Naive thymus-derived CD8-positive, alpha-beta T cell (primary cell): Measurements from ENCODE around the gene MGP. TPM values are rescaled to one million over a fixed set of nuclear protein-coding genes. Genes with fewer than 3 reads are reported as not detected.

ENCODE experiments used
- ATAC-seq, 2 donors: fragments of 150-1000 bp; cut with Tn5 transposase in 1 of 2; sonication (Bioruptor Pico), chemical (Tn5 transposase) in 1 of 2; 1 replicate in 1 of 2; 2 replicates in 1 of 2; pipeline ENCODE4 v1.10.0; 2021; ENCODE audit warnings: mild to moderate bottlenecking in 2 of 2, moderate library complexity in 2 of 2
- POLR2A ChIA-PET: fragments of 350-600 bp; sonication (Branson Sonifier 250); formaldehyde crosslinking; loops from one replicate; lab custom pipeline; 2021; ENCODE audit warnings: antibody characterized with exemption; lab: Charles Lee
- DNase-seq, 10 donors: peaks; one replicate each; pipeline versions ENCODE4 v3.0.0 to v3.0.0-alpha.2; 2020 to 2022
- H3K27ac Mint-ChIP-seq, 10 donors: one replicate each; pipeline ENCODE4 v1.8.0; 2020 to 2022; ENCODE audit warnings: mild to moderate bottlenecking in 10 of 10, mixed read lengths in 10 of 10, moderate library complexity in 4 of 10, inconsistent platforms in 1 of 10
- H3K27me3 Mint-ChIP-seq, 5 donors: one replicate each; pipeline ENCODE4 v1.8.0; 2021 to 2022; ENCODE audit warnings: mixed read lengths in 5 of 5
- H3K36me3 Mint-ChIP-seq, 3 donors: one replicate each; pipeline ENCODE4 v1.8.0; 2020 to 2022; ENCODE audit warnings: mixed read lengths in 3 of 3, mild to moderate bottlenecking in 2 of 3, inconsistent platforms in 1 of 3
- H3K4me1 Mint-ChIP-seq, 4 donors: one replicate each; pipeline ENCODE4 v1.8.0; 2021 to 2022; ENCODE audit warnings: mixed read lengths in 4 of 4
- H3K4me3 Mint-ChIP-seq, 10 donors: one replicate each; pipeline ENCODE4 v1.8.0; 2020 to 2022; ENCODE audit warnings: mild to moderate bottlenecking in 10 of 10, mixed read lengths in 10 of 10, moderate library complexity in 6 of 10, inconsistent platforms in 1 of 10
- H3K9me3 Mint-ChIP-seq, 9 donors: one replicate each; pipeline ENCODE4 v1.8.0; 2020 to 2022; ENCODE audit warnings: mixed read lengths in 9 of 9, mild to moderate bottlenecking in 3 of 9, inconsistent platforms in 1 of 9, moderate library complexity in 1 of 9
- polyA plus RNA-seq, 3 donors: library from polyadenylated mRNA; unstranded; fragments of 300-500 nt; fragmentation: Illumina TruSeq; gene quantifications; one replicate each; pipeline ENCODE4 v1.2.3, GENCODE V29; 2021
- total RNA-seq, 8 experiments: library from RNA in 2 of 8; stranded (reverse) in 2 of 8; gene quantifications; one replicate each; pipeline ENCODE4 v1.2.3 and lab custom pipeline; 2021 to 2026

The MGP gene
- total and polyA plus RNA-seq, 5 experiments from 2014 or later: 0.14 to 4.1 (median 0.48) TPM

GRCh38 chr12:14852880-14853279, 32.8 kb downstream of the MGP start:
- peaks cover 0 to 8% (median 6%) of the 10 kb centered on the region in 4 donors for H3K4me1 Mint-ChIP-seq
- H3K27ac Mint-ChIP-seq: peak overlapping the region in 1 of 10 donors; percentile 86
- H3K27me3 Mint-ChIP-seq: no peaks in the 10 kb centered on the region
- peaks cover 0 to 12% (median 3%) of the 10 kb centered on the region in 9 donors for H3K9me3 Mint-ChIP-seq
- H3K4me3 Mint-ChIP-seq: no peak overlapping the region
- DNase-seq (no peak), ATAC-seq (no peak)
- H3K36me3 Mint-ChIP-seq: peaks cover 0 to 12% (median 0%) of the 10 kb centered on the region in 3 donors
- POLR2A ChIA-PET: no interaction called here

GRCh38 chr12:14850929-14851663, 34.6 kb downstream of the MGP start:
- no peak overlapping the region for H3K4me3 Mint-ChIP-seq
- H3K4me1 Mint-ChIP-seq: peaks cover 3 to 14% (median 7%) of the 10 kb centered on the region in 4 donors
- DNase-seq (no peak), ATAC-seq (no peak)
- peak overlapping the region in 2 of 10 donors; percentile 15 to 50 for H3K27ac Mint-ChIP-seq
- POLR2A ChIA-PET: interaction anchor here (0.7 to 0.8 kb wide), 3 partner anchors 23 to 527 kb away, joined by 3 to 4 read pairs (median 3); no protein-coding TSS in a partner anchor
- no peaks in the 10 kb centered on the region for H3K36me3 Mint-ChIP-seq
- H3K27me3 Mint-ChIP-seq: no peaks in the 10 kb centered on the region
- H3K9me3 Mint-ChIP-seq: no peaks in the 10 kb centered on the region

- DNase-seq (no peak), ATAC-seq (no peak)
- POLR2A ChIA-PET: interaction anchor here (1.1 kb wide), 1 partner anchor 75 kb away, joined by 3 read pairs; no protein-coding TSS in a partner anchor
- Mint-ChIP-seq H3K9me3 (no peaks in the 10 kb centered on the region), H3K36me3 (no peaks in the 10 kb centered on the region), H3K4me3 (no peak overlapping the region), H3K4me1 (peaks cover 6 to 23% (median 9%) of the 10 kb centered on the region in 4 donors), H3K27ac (no peak overlapping the region), H3K27me3 (no peaks in the 10 kb centered on the region)
These were observed 36.0 kb downstream of the MGP start for GRCh38 chr12:14849661-14850060.

GRCh38 chr12:14846876-14847580, 38.6 kb downstream of the MGP start:
- H3K27ac Mint-ChIP-seq: peak overlapping the region in 1 of 10 donors; percentile 80
- no peaks in the 10 kb centered on the region for H3K36me3 Mint-ChIP-seq
- H3K27me3 Mint-ChIP-seq: no peaks in the 10 kb centered on the region
- POLR2A ChIA-PET: interaction anchor here (1.2 to 3.1 kb wide), 3 partner anchors 115 to 148 kb away, joined by 3 to 31 read pairs (median 3); partner anchors contain the start of gene ARHGDIB
- H3K4me3 Mint-ChIP-seq: no peak overlapping the region
- no peak for DNase-seq
- peaks cover 6 to 23% (median 9%) of the 10 kb centered on the region in 4 donors for H3K4me1 Mint-ChIP-seq
- H3K9me3 Mint-ChIP-seq: no peaks in the 10 kb centered on the region
- ATAC-seq: no peak

- POLR2A ChIA-PET: interaction anchor here (0.7 to 3.1 kb wide), 2 partner anchors 116 to 149 kb away, joined by 3 to 31 read pairs; partner anchors contain the start of gene ARHGDIB
- H3K9me3 Mint-ChIP-seq: no peaks in the 10 kb centered on the region
- no peaks in the 10 kb centered on the region for H3K36me3 Mint-ChIP-seq
- peak overlapping the region in 2 of 10 donors; percentile 2 to 27 for H3K27ac Mint-ChIP-seq
- H3K4me3 Mint-ChIP-seq: no peak overlapping the region
- no peak for DNase-seq
- no peak for ATAC-seq
- H3K4me1 Mint-ChIP-seq: peaks cover 6 to 20% (median 8%) of the 10 kb centered on the region in 4 donors
- no peaks in the 10 kb centered on the region for H3K27me3 Mint-ChIP-seq
These were observed 39.5 kb downstream of the MGP start for GRCh38 chr12:14846042-14846587.

- peak; percentile 53 to 73 for ATAC-seq
- POLR2A ChIA-PET: interaction anchor here (0.7 to 3.1 kb wide), 2 partner anchors 116 to 150 kb away, joined by 3 to 31 read pairs; partner anchors contain the start of gene ARHGDIB
- no peaks in the 10 kb centered on the region for H3K9me3 Mint-ChIP-seq
- DNase-seq: peak in 9 of 10 donors; percentile 23 to 67 (median 49)
- H3K27me3 Mint-ChIP-seq: no peaks in the 10 kb centered on the region
- no peaks in the 10 kb centered on the region for H3K36me3 Mint-ChIP-seq
- H3K4me1 Mint-ChIP-seq: peaks cover 6 to 17% (median 8%) of the 10 kb centered on the region in 4 donors
- H3K4me3 Mint-ChIP-seq: peak overlapping the region in 8 of 10 donors; percentile 7 to 70 (median 52)
- H3K27ac Mint-ChIP-seq: peak overlapping the region in 8 of 10 donors; percentile 4 to 85 (median 69)
These were observed 40.3 kb downstream of the MGP start for GRCh38 chr12:14845350-14845750.

- POLR2A ChIA-PET: interaction anchor here (0.9 kb wide), 1 partner anchor 73 kb away, joined by 3 read pairs; a partner anchor contains a TSS
- Mint-ChIP-seq H3K27me3 (peaks cover 0 to 9% (median 5%) of the 10 kb centered on the region in 5 donors), H3K36me3 (peaks cover 0 to 3% (median 0%) of the 10 kb centered on the region in 3 donors), H3K4me1 (peaks cover 6 to 17% (median 8%) of the 10 kb centered on the region in 4 donors), H3K9me3 (no peaks in the 10 kb centered on the region), H3K4me3 (no peak overlapping the region), H3K27ac (no peak overlapping the region)
- ATAC-seq: no peak
- no peak for DNase-seq
These were observed 41.3 kb downstream of the MGP start for GRCh38 chr12:14844401-14844800.

GRCh38 chr12:14843425-14843887, 42.2 kb downstream of the MGP start, which contains the start of gene ART4:
Gene ART4, minus strand, starts transcription at chr12:14843526. Its CDS starts 413 bp downstream, at chr12:14843113.
- DNase-seq (no peak), ATAC-seq (no peak)
- Mint-ChIP-seq H3K4me3 (no peak within 1 kb of the TSS), H3K36me3 (peaks cover 0 to 6% (median 0%) of the 10 kb centered on the region in 3 donors), H3K9me3 (no peaks in the 10 kb centered on the region), H3K4me1 (peaks cover 6 to 17% (median 8%) of the 10 kb centered on the region in 4 donors), H3K27me3 (peaks cover 2 to 13% (median 10%) of the 10 kb centered on the region in 5 donors), H3K27ac (no peak within 1 kb of the TSS)
- POLR2A ChIA-PET: interaction anchor here (0.9 kb wide), 1 partner anchor 72 kb away, joined by 3 read pairs; a partner anchor contains a TSS

- peaks cover 5 to 17% (median 7%) of the 10 kb centered on the region in 4 donors for H3K4me1 Mint-ChIP-seq
- H3K27ac Mint-ChIP-seq: no peak overlapping the region
- POLR2A ChIA-PET: no interaction called here
- H3K36me3 Mint-ChIP-seq: peaks cover 0 to 10% (median 0%) of the 10 kb centered on the region in 3 donors
- DNase-seq (no peak), ATAC-seq (no peak)
- H3K27me3 Mint-ChIP-seq: peaks cover 7 to 18% (median 10%) of the 10 kb centered on the region in 5 donors
- H3K9me3 Mint-ChIP-seq: no peaks in the 10 kb centered on the region
- H3K4me3 Mint-ChIP-seq: no peak overlapping the region
These were observed 43.3 kb downstream of the MGP start for GRCh38 chr12:14842315-14842714.

- DNase-seq: no peak
- Mint-ChIP-seq H3K36me3 (peaks cover 0 to 10% (median 0%) of the 10 kb centered on the region in 3 donors), H3K27ac (no peak overlapping the region), H3K4me3 (no peak overlapping the region), H3K27me3 (peaks cover 7 to 19% (median 10%) of the 10 kb centered on the region in 5 donors), H3K4me1 (peaks cover 5 to 15% (median 7%) of the 10 kb centered on the region in 4 donors), H3K9me3 (no peaks in the 10 kb centered on the region)
- ATAC-seq: no peak
- POLR2A ChIA-PET: no interaction called here
These were observed 43.9 kb downstream of the MGP start for GRCh38 chr12:14841761-14842160.

- Mint-ChIP-seq H3K36me3 (peaks cover 0 to 10% (median 0%) of the 10 kb centered on the region in 3 donors), H3K4me1 (peaks cover 2 to 6% (median 3%) of the 10 kb centered on the region in 4 donors), H3K9me3 (no peaks in the 10 kb centered on the region), H3K27ac (no peak overlapping the region), H3K27me3 (peaks cover 10 to 26% (median 10%) of the 10 kb centered on the region in 5 donors), H3K4me3 (no peak overlapping the region)
- POLR2A ChIA-PET: no interaction called here
- no peak for DNase-seq
- ATAC-seq: no peak
These were observed 45.0 kb downstream of the MGP start for GRCh38 chr12:14840616-14841015.

GRCh38 chr12:14839262-14839661, 46.4 kb downstream of the MGP start:
- H3K27me3 Mint-ChIP-seq: peaks cover 10 to 33% (median 12%) of the 10 kb centered on the region in 5 donors
- H3K9me3 Mint-ChIP-seq: no peaks in the 10 kb centered on the region
- no peak overlapping the region for H3K4me3 Mint-ChIP-seq
- H3K27ac Mint-ChIP-seq: no peak overlapping the region
- DNase-seq: no peak
- H3K4me1 Mint-ChIP-seq: no peaks in the 10 kb centered on the region
- no peak for ATAC-seq
- POLR2A ChIA-PET: no interaction called here
- H3K36me3 Mint-ChIP-seq: peaks cover 0 to 10% (median 0%) of the 10 kb centered on the region in 3 donors
